ENCODE measurements around the gene DNAI1. TPM values are rescaled to one million over a fixed set of nuclear protein-coding genes. Genes with fewer than 3 reads are reported as not detected.

The DNAI1 gene
- total RNA-seq, 2 experiments from 2014 or later = not detected

DNA sequence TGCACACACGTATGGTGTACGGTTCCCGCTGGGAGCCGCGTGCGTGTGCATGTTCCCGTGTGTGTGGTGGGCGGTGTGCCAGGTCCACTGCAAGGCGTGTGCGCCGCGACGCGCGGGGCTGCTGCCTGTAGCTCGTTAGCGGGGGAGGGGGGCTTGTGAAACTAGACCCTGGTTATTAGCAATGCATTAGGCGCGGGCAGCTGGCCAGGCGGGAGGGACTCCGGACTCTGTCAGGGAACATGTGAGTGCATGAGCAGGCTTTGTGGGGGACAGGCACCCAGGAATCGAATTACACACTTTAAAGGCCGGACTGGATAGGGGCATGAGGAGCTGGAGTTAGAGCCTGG is 96.4 kb downstream of the DNAI1 start:
- Mint-ChIP-seq H3K9me3 (no peaks in the 10 kb centered on the region), H3K27me3 (peaks cover 3% of the 10 kb centered on the region), H3K27ac (no peak overlapping the region), H3K4me3 (no peak overlapping the region), H3K4me1 (no peaks in the 10 kb centered on the region), H3K36me3 (ENCODE audit: low read depth) (no peaks in the 10 kb centered on the region)
- CTCF ChIA-PET = no interaction called here
- POLR2A ChIA-PET = no interaction called here
- DNase-seq = no peak

DNA sequence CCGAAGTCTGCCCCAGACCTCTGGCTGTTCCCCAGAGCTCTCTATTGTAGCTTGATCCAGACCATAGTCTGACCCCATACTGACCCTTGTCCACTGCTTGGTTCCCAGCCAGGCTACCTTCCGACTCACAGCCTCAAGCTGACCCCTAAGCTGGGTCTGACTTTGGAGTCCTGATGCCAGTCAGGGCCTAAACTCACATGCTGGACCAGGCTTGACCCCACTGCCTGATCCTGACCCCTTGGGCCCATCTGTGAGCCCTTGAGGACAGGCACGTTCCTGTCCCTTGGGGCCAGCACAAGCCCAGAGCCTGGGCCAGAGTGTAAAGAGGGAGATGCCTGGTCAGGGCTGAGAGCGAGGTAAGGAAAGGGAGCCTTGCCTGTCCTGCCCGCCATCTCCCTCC is 96.9 kb downstream of the DNAI1 start:
- Mint-ChIP-seq H3K9me3 (no peaks in the 10 kb centered on the region), H3K4me1 (no peaks in the 10 kb centered on the region), H3K4me3 (no peak overlapping the region), H3K27me3 (peaks cover 8% of the 10 kb centered on the region), H3K36me3 (ENCODE audit: low read depth) (no peaks in the 10 kb centered on the region), H3K27ac (no peak overlapping the region)
- ChIA-PET POLR2A (no interaction called here), CTCF (no interaction called here)
- no peak for DNase-seq

GRCh38 chr9:34555936-34556525 is 97.4 kb downstream of the DNAI1 start:
- ChIA-PET POLR2A (no interaction called here), CTCF (no interaction called here)
- H3K27me3 Mint-ChIP-seq = peaks cover 8% of the 10 kb centered on the region
- no peaks in the 10 kb centered on the region for H3K9me3 Mint-ChIP-seq
- H3K4me3 Mint-ChIP-seq = no peak overlapping the region
- no peak overlapping the region for H3K27ac Mint-ChIP-seq
- no peaks in the 10 kb centered on the region for H3K36me3 Mint-ChIP-seq (ENCODE audit: low read depth)
- no peak for DNase-seq
- no peaks in the 10 kb centered on the region for H3K4me1 Mint-ChIP-seq

GRCh38 chr9:34556949-34557348 is 98.3 kb downstream of the DNAI1 start:
- no peaks in the 10 kb centered on the region for H3K9me3 Mint-ChIP-seq
- H3K4me1 Mint-ChIP-seq = no peaks in the 10 kb centered on the region
- CTCF ChIA-PET = no interaction called here

GRCh38 chr9:34557426-34558321 is 99.1 kb downstream of the DNAI1 start:
- Mint-ChIP-seq H3K4me3 (no peak overlapping the region), H3K36me3 (ENCODE audit: low read depth) (no peaks in the 10 kb centered on the region), H3K4me1 (no peaks in the 10 kb centered on the region), H3K27me3 (peaks cover 8% of the 10 kb centered on the region), H3K27ac (no peak overlapping the region), H3K9me3 (no peaks in the 10 kb centered on the region)
- POLR2A ChIA-PET = no interaction called here
- no peak for DNase-seq
- CTCF ChIA-PET = no interaction called here

More at GRCh38 chr9:34556949-34557348, 98.3 kb downstream of the DNAI1 start:
- peaks cover 8% of the 10 kb centered on the region for H3K27me3 Mint-ChIP-seq
- no peaks in the 10 kb centered on the region for H3K36me3 Mint-ChIP-seq (ENCODE audit: low read depth)
- no peak overlapping the region for H3K4me3 Mint-ChIP-seq
- no peak for DNase-seq
- H3K27ac Mint-ChIP-seq = no peak overlapping the region
- POLR2A ChIA-PET = no interaction called here

GRCh38 chr9:34558364-34558763 is 99.8 kb downstream of the DNAI1 start:
- Mint-ChIP-seq H3K4me1 (no peaks in the 10 kb centered on the region), H3K36me3 (ENCODE audit: low read depth) (no peaks in the 10 kb centered on the region), H3K4me3 (no peak overlapping the region), H3K27ac (no peak overlapping the region), H3K9me3 (no peaks in the 10 kb centered on the region), H3K27me3 (peaks cover 9% of the 10 kb centered on the region)
- DNase-seq = no peak
- ChIA-PET CTCF (no interaction called here), POLR2A (no interaction called here)

- ChIA-PET POLR2A (no interaction called here), CTCF (no interaction called here)
- H3K4me1 Mint-ChIP-seq = no peaks in the 10 kb centered on the region
- peaks cover 15% of the 10 kb centered on the region for H3K27me3 Mint-ChIP-seq
- DNase-seq = no peak
- no peaks in the 10 kb centered on the region for H3K36me3 Mint-ChIP-seq (ENCODE audit: low read depth)
- no peak overlapping the region for H3K4me3 Mint-ChIP-seq
- H3K27ac Mint-ChIP-seq = no peak overlapping the region
- no peaks in the 10 kb centered on the region for H3K9me3 Mint-ChIP-seq
Observed at GRCh38 chr9:34558919-34559623, 100.5 kb downstream of the DNAI1 start.

- Mint-ChIP-seq H3K36me3 (ENCODE audit: low read depth) (no peaks in the 10 kb centered on the region), H3K27me3 (peaks cover 15% of the 10 kb centered on the region), H3K9me3 (no peaks in the 10 kb centered on the region), H3K4me1 (no peaks in the 10 kb centered on the region), H3K4me3 (no peak overlapping the region), H3K27ac (no peak overlapping the region)
- DNase-seq = no peak
- ChIA-PET POLR2A (no interaction called here), CTCF (no interaction called here)
Observed at GRCh38 chr9:34559624-34560455, 101.2 kb downstream of the DNAI1 start.

DNA sequence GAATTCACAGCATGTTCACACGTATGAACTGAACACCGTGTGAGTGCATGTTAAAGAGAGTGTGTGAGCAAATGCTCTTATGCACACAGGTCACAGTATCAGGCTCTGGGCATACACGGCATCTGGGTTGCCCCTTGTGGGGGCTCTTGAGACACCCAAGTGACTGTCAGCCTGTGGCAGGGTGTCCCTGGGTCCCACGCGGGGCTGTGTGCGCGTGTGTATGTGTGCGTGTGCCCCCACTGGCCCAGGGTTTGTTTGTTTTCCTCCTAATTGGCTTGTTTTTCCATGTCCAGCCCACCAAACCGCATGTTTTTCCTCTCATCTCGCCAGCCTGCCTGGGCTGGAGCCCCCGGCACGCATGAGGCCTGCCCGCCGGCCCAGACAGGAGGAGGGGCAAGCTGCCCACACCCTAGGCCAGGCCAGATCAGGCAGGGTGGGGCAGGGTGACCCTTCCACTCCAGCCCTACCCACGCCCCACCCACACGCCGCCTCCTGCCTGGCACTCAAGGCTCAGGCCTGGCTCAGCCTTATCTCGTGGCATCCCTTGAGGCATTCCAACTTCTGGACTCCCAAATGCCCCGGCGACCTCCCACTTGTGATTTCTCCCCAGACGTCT is 102.1 kb downstream of the DNAI1 start:
- CTCF ChIA-PET = no interaction called here
- POLR2A ChIA-PET = no interaction called here
- Mint-ChIP-seq H3K4me1 (no peaks in the 10 kb centered on the region), H3K4me3 (no peak overlapping the region), H3K36me3 (ENCODE audit: low read depth) (no peaks in the 10 kb centered on the region), H3K9me3 (no peaks in the 10 kb centered on the region), H3K27ac (no peak overlapping the region), H3K27me3 (peaks cover 15% of the 10 kb centered on the region)
- no peak for DNase-seq

DNA sequence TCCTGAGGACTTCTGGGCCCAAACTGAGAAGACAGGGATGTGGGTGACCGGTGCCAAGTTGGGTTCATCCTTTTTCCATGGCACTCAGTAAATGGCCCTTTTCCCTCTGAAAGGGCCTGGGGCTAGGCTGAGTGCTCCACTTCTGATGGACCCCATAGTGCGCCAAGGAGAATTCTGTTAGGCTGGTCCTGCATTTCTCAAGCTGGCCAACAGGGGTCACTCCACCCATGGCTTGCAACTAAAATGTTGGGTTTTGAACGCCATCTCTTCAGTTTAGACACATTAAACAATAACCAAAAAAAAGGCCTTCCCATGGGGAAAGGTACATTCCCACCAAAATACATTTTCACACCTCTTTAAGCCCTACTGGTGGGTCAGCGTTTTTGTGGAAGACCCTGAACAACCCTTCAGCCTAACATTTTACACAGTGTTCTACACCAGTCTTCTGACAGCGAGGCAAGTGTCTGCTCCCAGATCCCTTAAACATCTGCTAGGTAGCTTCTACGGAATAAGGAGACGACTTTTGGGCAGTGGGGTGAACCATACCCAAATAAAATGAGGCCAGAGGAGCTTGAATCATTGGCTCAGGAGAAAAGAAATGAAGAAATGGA is 103.6 kb downstream of the DNAI1 start:
- Mint-ChIP-seq H3K9me3 (no peaks in the 10 kb centered on the region), H3K27me3 (peaks cover 23% of the 10 kb centered on the region), H3K4me1 (no peaks in the 10 kb centered on the region), H3K36me3 (ENCODE audit: low read depth) (no peaks in the 10 kb centered on the region), H3K4me3 (no peak overlapping the region), H3K27ac (no peak overlapping the region)
- ChIA-PET CTCF (interaction anchor here (0.7 to 1.9 kb wide), 4 partner anchors 30 to 211 kb away, joined by 3 to 8 read pairs (median 4); no protein-coding TSS in a partner anchor), POLR2A (no interaction called here)
- peak; percentile 20 for DNase-seq

DNA sequence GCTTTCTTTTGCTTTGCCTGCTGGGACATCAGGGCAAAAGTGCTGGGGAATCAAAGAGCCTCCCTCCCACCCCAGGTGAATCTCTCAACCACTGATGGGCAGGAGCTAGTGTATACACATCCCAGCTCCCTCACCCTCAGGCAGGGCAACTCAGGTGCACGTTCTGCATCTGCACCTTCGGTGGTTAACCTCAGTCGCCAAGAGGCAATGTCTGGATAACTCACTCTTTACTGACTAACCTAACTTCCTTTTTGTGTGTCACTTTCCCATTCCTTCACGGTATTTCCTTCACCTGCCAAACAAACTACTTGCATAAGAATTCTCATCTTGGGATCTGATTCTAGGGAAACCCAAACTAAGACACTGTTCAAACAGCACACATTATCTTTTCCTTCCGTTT is 104.7 kb downstream of the DNAI1 start:
- H3K9me3 Mint-ChIP-seq = no peaks in the 10 kb centered on the region
- H3K4me3 Mint-ChIP-seq = no peak overlapping the region
- CTCF ChIA-PET = interaction anchor here (1.5 to 1.9 kb wide), 3 partner anchors 28 to 146 kb away, joined by 3 to 8 read pairs (median 5); no protein-coding TSS in a partner anchor
- H3K4me1 Mint-ChIP-seq = no peaks in the 10 kb centered on the region
- no peak overlapping the region for H3K27ac Mint-ChIP-seq
- POLR2A ChIA-PET = no interaction called here
- H3K27me3 Mint-ChIP-seq = peaks cover 26% of the 10 kb centered on the region
- H3K36me3 Mint-ChIP-seq (ENCODE audit: low read depth) = no peaks in the 10 kb centered on the region
- DNase-seq = no peak

DNA sequence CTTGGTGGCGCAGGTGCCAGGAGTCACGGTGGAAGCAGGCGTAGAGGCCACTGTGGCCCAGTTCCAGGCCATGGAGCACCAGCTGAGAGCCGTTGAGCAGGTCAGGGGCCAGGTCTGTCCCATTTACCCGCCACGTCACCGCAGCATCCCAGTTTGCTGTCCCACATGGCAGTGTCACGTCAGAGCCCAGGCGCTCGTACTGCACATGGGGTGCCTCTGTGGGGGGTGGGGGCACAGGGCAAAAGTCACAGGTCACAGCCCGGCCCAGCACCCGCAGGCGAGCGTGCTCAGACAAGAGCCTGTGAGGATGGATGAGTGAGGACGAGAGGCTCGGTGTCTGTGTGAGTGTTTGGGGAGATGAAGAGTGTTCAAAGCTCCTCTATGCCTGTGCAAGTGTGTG is 106.0 kb downstream of the DNAI1 start:
- POLR2A ChIA-PET = no interaction called here

More for the DNA sequence above, 106.0 kb downstream of the DNAI1 start:
- H3K27ac Mint-ChIP-seq = no peak overlapping the region
- no peak for DNase-seq
- no peaks in the 10 kb centered on the region for H3K4me1 Mint-ChIP-seq
- peaks cover 29% of the 10 kb centered on the region for H3K27me3 Mint-ChIP-seq
- H3K4me3 Mint-ChIP-seq = no peak overlapping the region
- CTCF ChIA-PET = no interaction called here
- H3K36me3 Mint-ChIP-seq (ENCODE audit: low read depth) = no peaks in the 10 kb centered on the region
- H3K9me3 Mint-ChIP-seq = no peaks in the 10 kb centered on the region

Measured in activated CD4-positive, alpha-beta memory T cell treated with anti-CD3 and anti-CD28 coated beads, Interleukin-2, amount 10 ng/mL, durations not matched to agents 7 days and 5 days (primary cell).